ENCODE results near the gene MED26.
A peak's percentile ranks its signal among the peaks of the same experiment; 100 is the strongest.
"Not testable (repeated sequence)": the region's sequence is repeated elsewhere in the genome, so short reads cannot be mapped to it uniquely, and the experiment has no call there.

The MED26 gene

DNA sequence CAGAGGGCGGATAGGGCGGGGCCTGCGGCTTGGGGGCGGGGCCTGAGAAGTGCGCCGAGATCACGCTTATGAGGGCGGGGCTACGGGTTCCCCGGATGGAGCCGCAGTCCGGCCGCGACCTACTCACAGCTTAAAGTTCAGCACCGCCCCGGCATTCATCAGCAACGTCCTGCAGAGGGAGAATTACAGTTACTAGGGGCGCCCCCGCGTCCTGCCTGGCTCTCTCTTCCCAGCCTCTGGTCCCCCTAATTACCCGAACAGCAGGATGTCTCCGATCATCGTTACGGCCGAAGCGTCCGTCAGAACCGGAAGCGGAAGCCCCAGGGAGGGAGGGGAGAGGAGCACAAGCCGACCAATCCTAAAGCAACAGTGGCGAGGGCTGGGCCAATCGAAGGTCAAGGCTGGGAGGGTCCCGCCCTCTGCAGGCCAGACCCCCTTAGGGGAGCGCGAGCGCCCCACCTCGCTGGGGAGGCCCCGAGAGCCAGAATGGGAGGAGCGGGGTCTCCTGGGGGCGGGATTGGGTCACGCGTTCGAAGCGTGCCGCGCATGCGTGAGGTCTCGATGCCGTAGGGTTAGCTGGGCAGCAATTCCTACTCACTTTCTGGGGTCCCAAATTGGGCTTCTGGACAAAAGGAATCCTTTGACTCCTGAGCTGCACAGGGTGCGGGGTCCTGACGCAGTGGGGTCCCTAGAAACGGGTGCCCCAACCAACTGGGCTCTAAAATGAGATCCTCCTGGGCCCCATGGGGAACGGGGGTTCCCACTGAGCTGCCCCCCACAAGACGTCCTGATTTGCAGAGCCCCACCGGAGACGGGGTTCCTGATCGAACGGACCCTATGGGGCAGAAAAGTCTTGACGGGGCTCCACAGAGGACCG is 32.1 kb upstream of the MED26 start, which contains the start of gene SMIM7:
Gene SMIM7 (minus strand): TSS at position 313 of the 877 bp plus-strand sequence. CDS start 34 bp downstream, at position 279.
- Histone ChIP-seq H3K4me1 (ENCODE audit: insufficient read depth, low read length) (peaks cover 19% of the 10 kb centered on the region), H2AFZ (ENCODE audit: low read depth, low read length) (peak within 1 kb of the TSS; percentile 94), H3K4me3 (ENCODE audit: low read length) (peak within 1 kb of the TSS; percentile 82), H3K27me3 (ENCODE audit: insufficient read depth, low read length) (no peaks in the 10 kb centered on the region), H3K36me3 (ENCODE audit: insufficient read depth, low read length) (peaks cover 33% of the 10 kb centered on the region), H3K9me3 (ENCODE audit: low read length) (no peaks in the 10 kb centered on the region)

DNA sequence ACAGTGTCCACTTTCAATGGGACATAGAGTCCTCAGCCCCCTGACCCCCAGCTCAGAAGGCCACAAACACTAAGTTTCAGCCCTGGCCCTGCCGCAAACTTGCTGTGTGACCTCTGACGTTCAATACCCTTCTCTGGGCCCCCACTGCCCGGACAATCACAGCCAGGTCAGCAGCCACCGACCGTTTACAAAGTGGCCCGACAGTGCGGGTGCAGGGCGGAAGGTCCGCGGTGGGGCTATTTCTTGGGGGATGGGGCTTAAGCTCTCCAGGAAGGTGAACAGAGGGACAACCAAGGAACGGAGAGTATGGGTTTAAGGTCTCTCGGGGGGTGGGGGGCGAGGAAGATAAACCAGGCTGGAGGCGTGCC is 31.4 kb upstream of the MED26 start:
- H3K4me1 ChIP-seq (ENCODE audit: insufficient read depth, low read length) = peaks cover 19% of the 10 kb centered on the region
- peak overlapping the region; percentile 94 for H2AFZ ChIP-seq (ENCODE audit: low read depth, low read length)
- H3K9me3 ChIP-seq (ENCODE audit: low read length) = no peaks in the 10 kb centered on the region
- H3K27me3 ChIP-seq (ENCODE audit: insufficient read depth, low read length) = no peaks in the 10 kb centered on the region
- H3K36me3 ChIP-seq (ENCODE audit: insufficient read depth, low read length) = peaks cover 39% of the 10 kb centered on the region
- peak overlapping the region; percentile 82 for H3K4me3 ChIP-seq (ENCODE audit: low read length)

DNA sequence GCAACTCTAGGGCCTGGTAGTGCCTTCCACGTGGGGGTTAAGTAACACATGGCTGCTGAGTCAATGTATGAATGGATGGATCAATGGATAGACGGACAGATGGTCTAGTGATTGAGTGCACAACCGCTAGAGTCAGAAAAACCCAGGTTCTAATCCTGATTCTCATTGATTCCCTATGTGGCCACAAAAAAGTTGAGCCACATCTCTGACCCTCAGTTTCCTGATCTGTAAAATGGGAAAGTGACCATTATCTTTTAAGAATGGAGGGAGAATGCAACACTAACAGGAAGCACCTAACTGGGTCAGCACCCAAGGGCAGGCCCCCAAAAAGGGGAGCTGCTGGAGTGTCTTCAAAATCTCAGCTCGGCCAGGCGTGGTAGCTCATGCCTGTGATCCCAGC is 29.4 kb upstream of the MED26 start:
- Histone ChIP-seq H2AFZ (ENCODE audit: low read depth, low read length) (no peak overlapping the region), H3K4me3 (ENCODE audit: low read length) (no peak overlapping the region), H3K27me3 (ENCODE audit: insufficient read depth, low read length) (no peaks in the 10 kb centered on the region), H3K9me3 (ENCODE audit: low read length) (no peaks in the 10 kb centered on the region), H3K36me3 (ENCODE audit: insufficient read depth, low read length) (peaks cover 57% of the 10 kb centered on the region), H3K4me1 (ENCODE audit: insufficient read depth, low read length) (peaks cover 19% of the 10 kb centered on the region)

DNA sequence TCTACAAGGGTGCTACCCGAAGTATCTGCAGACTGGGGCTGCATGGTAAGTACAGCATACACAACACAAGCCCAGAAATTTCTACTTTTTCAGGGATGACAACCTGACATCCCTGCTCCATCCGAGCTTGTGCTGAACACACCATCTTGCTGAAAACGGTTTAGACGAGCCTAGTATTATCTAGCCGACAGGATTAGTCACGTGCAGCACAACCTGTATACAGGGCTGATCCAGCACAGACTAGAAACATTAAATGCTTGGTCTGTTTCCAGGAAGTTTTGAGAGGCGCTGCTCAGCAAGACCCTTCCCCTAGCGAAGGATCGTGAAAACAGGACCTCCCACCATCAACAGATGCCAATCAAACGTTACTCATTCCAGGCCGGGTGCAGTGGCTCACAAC is 27.7 kb upstream of the MED26 start:
- Histone ChIP-seq H3K4me3 (ENCODE audit: low read length) (no peak overlapping the region), H3K9me3 (ENCODE audit: low read length) (no peaks in the 10 kb centered on the region)

DNA sequence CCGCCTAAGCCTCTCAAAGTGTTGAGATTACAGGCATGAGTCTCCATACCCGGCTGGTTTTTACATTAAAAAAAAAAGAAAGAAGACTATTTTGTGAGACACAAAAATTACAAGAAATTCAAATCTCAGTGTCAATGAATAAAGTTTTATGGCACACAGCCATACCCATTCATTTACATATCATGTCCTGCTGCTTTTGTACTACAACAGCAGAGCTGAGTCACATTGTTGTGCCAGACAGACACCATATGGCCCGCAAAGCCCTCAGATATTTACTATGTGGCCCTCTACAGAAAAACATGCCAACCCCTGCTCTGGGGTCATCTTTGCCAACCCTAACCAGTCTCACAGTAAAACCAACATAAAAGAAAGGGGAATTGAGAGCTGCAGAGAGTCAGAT is 26.6 kb upstream of the MED26 start:
- Histone ChIP-seq H3K36me3 (ENCODE audit: insufficient read depth, low read length) (peaks cover 80% of the 10 kb centered on the region), H3K9me3 (ENCODE audit: low read length) (no peaks in the 10 kb centered on the region), H2AFZ (ENCODE audit: low read depth, low read length) (no peak overlapping the region), H3K4me3 (ENCODE audit: low read length) (no peak overlapping the region), H3K27me3 (ENCODE audit: insufficient read depth, low read length) (no peaks in the 10 kb centered on the region), H3K4me1 (ENCODE audit: insufficient read depth, low read length) (peaks cover 8% of the 10 kb centered on the region)

More for the DNA sequence above, 27.7 kb upstream of the MED26 start:
- no peak overlapping the region for H2AFZ ChIP-seq (ENCODE audit: low read depth, low read length)
- peaks cover 13% of the 10 kb centered on the region for H3K4me1 ChIP-seq (ENCODE audit: insufficient read depth, low read length)
- no peaks in the 10 kb centered on the region for H3K27me3 ChIP-seq (ENCODE audit: insufficient read depth, low read length)
- H3K36me3 ChIP-seq (ENCODE audit: insufficient read depth, low read length) = peaks cover 71% of the 10 kb centered on the region

DNA sequence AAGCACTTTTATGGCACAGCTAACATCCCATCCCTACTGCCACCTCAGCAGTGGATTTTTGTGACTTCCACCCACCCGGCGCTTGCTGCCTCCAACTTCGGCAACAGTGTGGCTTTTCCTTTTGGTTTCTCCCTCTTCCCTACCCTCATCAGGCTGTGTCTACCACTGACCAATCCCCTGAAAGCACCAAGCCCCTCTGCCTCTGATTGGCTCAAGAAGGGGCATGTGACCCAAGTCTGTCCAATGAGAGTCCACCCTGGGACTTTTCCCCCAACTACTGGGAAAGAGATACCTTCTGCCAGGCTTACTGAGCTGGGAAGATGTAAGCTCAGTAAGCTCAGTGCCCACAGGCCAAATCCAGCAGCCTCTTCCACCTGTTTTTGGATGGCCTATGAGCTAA is 26.1 kb upstream of the MED26 start:
- no peaks in the 10 kb centered on the region for H3K27me3 ChIP-seq (ENCODE audit: insufficient read depth, low read length)
- H3K4me1 ChIP-seq (ENCODE audit: insufficient read depth, low read length) = peaks cover 5% of the 10 kb centered on the region
- H3K36me3 ChIP-seq (ENCODE audit: insufficient read depth, low read length) = peaks cover 83% of the 10 kb centered on the region
- H2AFZ ChIP-seq (ENCODE audit: low read depth, low read length) = no peak overlapping the region
- H3K4me3 ChIP-seq (ENCODE audit: low read length) = no peak overlapping the region
- H3K9me3 ChIP-seq (ENCODE audit: low read length) = no peaks in the 10 kb centered on the region

DNA sequence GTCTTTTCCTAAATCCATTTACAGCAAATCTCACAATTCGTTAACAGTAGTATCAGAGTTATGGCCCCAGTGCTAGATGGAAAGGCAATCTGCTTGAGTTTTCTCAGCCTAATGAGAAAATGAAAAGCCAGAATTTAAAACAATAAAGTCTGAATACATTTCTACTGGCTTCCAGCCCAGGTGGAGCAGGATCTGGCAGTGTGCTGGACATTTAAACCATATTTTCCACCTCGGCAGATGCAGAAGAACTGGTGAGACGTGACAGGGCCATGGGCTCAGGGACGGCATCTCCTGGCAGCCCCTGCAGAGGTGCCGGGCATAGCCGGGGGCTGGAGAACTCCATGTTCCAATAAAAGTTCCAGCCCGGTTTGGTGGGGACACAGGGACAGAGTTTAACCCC is 24.9 kb upstream of the MED26 start:
- no peak overlapping the region for H2AFZ ChIP-seq (ENCODE audit: low read depth, low read length)
- peaks cover 77% of the 10 kb centered on the region for H3K36me3 ChIP-seq (ENCODE audit: insufficient read depth, low read length)
- no peaks in the 10 kb centered on the region for H3K4me1 ChIP-seq (ENCODE audit: insufficient read depth, low read length)
- no peaks in the 10 kb centered on the region for H3K27me3 ChIP-seq (ENCODE audit: insufficient read depth, low read length)
- H3K4me3 ChIP-seq (ENCODE audit: low read length) = no peak overlapping the region
- no peaks in the 10 kb centered on the region for H3K9me3 ChIP-seq (ENCODE audit: low read length)

DNA sequence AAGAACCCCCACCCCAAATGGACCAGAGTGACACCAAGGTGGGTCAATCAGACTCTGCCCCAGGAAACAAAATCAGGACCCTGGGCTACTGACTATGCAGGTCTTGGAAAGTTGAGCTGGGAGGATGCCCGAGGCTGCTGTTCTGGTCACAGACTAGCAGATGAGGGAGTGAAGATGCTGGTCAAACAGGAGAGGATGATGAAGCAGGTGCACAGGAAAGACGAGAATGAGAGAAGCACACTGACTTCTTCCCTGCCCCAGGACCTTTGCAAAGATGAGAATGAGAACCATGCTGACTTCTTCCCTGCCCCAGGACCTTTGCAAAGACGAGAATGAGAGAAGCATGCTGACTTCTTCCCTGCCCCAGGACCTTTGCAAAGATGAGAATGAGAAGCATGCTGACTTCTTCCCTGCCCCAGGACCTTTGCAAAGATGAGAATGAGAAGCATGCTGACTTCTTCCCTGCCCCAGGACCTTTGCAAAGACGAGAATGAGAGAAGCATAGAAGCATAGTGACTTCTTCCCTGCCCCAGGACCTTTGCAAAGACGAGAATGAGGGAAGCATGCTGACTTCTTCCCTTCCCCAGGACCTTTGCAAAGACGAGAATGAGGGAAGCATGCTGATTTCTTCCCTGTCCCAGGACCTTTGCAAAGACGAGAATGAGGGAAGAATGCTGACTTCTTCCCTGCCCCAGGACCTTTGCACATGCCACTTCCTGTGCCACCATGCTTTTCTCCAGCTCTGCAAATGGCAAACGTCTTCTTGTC is 23.6 kb upstream of the MED26 start:
- not testable (repeated sequence) for H3K9me3 ChIP-seq (ENCODE audit: low read length); H3K4me3 ChIP-seq (ENCODE audit: low read length); H2AFZ ChIP-seq (ENCODE audit: low read depth, low read length); H3K27me3 ChIP-seq (ENCODE audit: insufficient read depth, low read length); H3K4me1 ChIP-seq (ENCODE audit: insufficient read depth, low read length)
- peaks cover 77% of the 10 kb centered on the region for H3K36me3 ChIP-seq (ENCODE audit: insufficient read depth, low read length)

DNA sequence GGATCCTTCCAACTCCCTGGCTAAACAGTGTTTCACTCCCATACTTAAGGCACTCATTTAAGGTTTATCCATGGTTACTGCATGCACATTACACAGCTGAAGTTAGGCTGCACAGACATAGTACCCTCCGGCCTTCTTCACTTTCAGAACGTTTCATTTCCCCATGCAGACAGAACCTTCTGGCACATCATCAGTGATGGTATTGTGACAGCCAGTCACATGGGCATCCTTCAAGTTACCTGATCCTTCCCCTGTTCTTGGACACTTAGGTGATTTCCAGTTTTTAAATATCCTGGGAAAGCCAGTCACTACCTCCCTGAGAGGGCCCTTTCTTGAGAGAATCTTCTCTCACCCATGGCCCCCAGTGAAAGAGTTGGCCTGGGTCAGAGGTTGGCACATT is 22.8 kb upstream of the MED26 start:
- no peak overlapping the region for H3K4me3 ChIP-seq (ENCODE audit: low read length)
- H3K9me3 ChIP-seq (ENCODE audit: low read length) = no peaks in the 10 kb centered on the region
- no peaks in the 10 kb centered on the region for H3K27me3 ChIP-seq (ENCODE audit: insufficient read depth, low read length)
- H2AFZ ChIP-seq (ENCODE audit: low read depth, low read length) = no peak overlapping the region
- peaks cover 78% of the 10 kb centered on the region for H3K36me3 ChIP-seq (ENCODE audit: insufficient read depth, low read length)
- no peaks in the 10 kb centered on the region for H3K4me1 ChIP-seq (ENCODE audit: insufficient read depth, low read length)

DNA sequence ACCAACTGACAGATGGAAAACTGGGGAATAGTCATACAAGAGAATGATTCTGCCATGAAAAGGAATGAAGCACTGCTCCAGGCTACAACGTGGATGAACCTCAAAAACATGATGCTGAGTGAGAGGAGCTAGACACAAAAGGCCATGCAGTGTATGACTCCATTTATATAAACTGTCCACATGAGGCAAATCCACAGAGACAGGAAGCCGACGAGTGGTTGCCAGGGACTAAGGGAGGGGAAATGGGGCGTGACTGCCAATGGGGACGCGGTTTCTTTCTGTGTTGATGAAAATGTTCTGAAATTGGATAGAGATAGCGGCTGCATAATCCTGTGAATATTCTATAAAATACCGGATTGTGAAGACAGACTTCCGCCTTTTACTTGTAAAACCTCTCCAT is 21.7 kb upstream of the MED26 start:
- Histone ChIP-seq H3K4me1 (ENCODE audit: insufficient read depth, low read length) (no peaks in the 10 kb centered on the region), H3K27me3 (ENCODE audit: insufficient read depth, low read length) (no peaks in the 10 kb centered on the region), H3K36me3 (ENCODE audit: insufficient read depth, low read length) (peaks cover 79% of the 10 kb centered on the region), H2AFZ (ENCODE audit: low read depth, low read length) (no peak overlapping the region), H3K9me3 (ENCODE audit: low read length) (no peaks in the 10 kb centered on the region), H3K4me3 (ENCODE audit: low read length) (no peak overlapping the region)

DNA sequence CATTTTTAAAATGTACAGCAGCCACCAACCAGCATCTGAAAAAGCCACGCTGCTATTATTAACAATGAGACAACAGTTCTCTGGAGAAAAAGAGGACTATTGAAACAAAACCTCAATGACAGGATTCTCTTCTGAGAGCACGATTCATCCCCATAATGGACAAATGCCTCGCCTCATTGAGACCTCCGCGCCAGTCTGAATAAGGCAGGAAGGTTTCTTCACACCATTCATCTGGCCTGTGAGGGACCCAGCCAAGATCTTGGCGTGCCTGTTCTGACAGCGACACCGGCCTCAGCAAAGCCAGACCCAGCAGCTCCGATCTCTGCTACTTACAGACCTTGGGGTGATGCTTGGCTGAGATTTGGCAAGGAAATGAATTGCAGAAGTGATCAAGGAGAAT is 17.1 kb upstream of the MED26 start:
- no peaks in the 10 kb centered on the region for H3K27me3 ChIP-seq (ENCODE audit: insufficient read depth, low read length)
- no peaks in the 10 kb centered on the region for H3K9me3 ChIP-seq (ENCODE audit: low read length)
- no peak overlapping the region for H2AFZ ChIP-seq (ENCODE audit: low read depth, low read length)
- peaks cover 74% of the 10 kb centered on the region for H3K36me3 ChIP-seq (ENCODE audit: insufficient read depth, low read length)
- H3K4me3 ChIP-seq (ENCODE audit: low read length) = no peak overlapping the region
- H3K4me1 ChIP-seq (ENCODE audit: insufficient read depth, low read length) = no peaks in the 10 kb centered on the region

DNA sequence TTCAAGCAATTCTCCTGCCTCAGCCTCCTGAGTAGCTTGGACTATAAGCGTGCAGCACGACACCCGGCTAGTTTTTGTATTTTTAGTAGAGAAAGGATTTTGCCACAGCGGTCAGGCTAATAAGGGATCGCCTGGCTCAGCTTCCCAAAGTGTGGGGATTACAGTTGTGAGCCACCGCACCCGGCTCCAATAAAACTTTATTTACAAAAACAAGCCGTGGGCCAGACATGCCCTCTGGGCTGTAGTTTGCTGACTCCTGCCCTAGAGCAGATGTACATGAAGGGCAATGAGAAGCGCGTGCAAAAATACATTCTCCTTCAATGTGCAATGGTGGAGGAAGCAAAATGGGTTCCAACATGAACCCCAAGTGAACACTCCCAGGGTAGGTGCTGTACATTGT is 13.7 kb upstream of the MED26 start:
- H3K27me3 ChIP-seq (ENCODE audit: insufficient read depth, low read length) = no peaks in the 10 kb centered on the region
- no peak overlapping the region for H3K4me3 ChIP-seq (ENCODE audit: low read length)
- H3K36me3 ChIP-seq (ENCODE audit: insufficient read depth, low read length) = peaks cover 71% of the 10 kb centered on the region
- H3K4me1 ChIP-seq (ENCODE audit: insufficient read depth, low read length) = no peaks in the 10 kb centered on the region
- H3K9me3 ChIP-seq (ENCODE audit: low read length) = no peaks in the 10 kb centered on the region
- H2AFZ ChIP-seq (ENCODE audit: low read depth, low read length) = no peak overlapping the region

DNA sequence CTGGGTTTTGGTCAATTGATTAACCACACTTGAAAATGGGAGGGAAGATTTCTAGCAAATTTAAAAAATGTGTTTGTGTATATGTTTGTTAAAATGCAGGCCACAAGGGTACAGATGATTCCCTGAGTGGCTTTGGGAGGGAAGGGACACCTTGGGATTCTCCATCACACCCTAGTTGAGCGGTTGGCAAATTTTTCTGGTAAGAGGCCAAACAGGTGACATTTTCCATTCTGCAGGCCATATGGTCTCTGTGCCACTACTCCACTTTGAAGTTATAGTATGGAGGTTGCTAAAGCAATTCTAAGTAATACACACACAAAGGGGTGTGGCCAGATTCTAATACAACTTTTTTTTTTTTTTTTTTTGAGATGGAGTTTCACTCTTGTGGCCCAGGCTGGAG is 12.9 kb upstream of the MED26 start:
- H2AFZ ChIP-seq (ENCODE audit: low read depth, low read length) = no peak overlapping the region
- no peaks in the 10 kb centered on the region for H3K4me1 ChIP-seq (ENCODE audit: insufficient read depth, low read length)
- peaks cover 66% of the 10 kb centered on the region for H3K36me3 ChIP-seq (ENCODE audit: insufficient read depth, low read length)
- no peaks in the 10 kb centered on the region for H3K9me3 ChIP-seq (ENCODE audit: low read length)
- no peak overlapping the region for H3K4me3 ChIP-seq (ENCODE audit: low read length)
- no peaks in the 10 kb centered on the region for H3K27me3 ChIP-seq (ENCODE audit: insufficient read depth, low read length)

Measured in neuron (in vitro differentiated cells).